WTC11 (cell line): ENCODE results near the gene CPNE2. TPM values are rescaled to one million over a fixed set of nuclear protein-coding genes. Genes with fewer than 3 reads are reported as not detected.

Experiments used
- ATAC-seq: fragments of 200-7000 bp; cut with Tn5 transposase; 2 replicates; pipeline ENCODE4 v1.10.0; 2021; ENCODE audit warnings: mild to moderate bottlenecking, moderate library complexity
- CTCF ChIA-PET: fragments of 300-600 bp; sonication (Branson Sonifier 250); formaldehyde crosslinking; loops from one replicate; lab custom pipeline; 2021; ENCODE audit warnings: antibody characterized with exemption; lab: Charles Lee
- POLR2A ChIA-PET: fragments of 350-600 bp; sonication (Branson Sonifier 250); formaldehyde crosslinking; loops from one replicate; lab custom pipeline; 2021; ENCODE audit warnings: antibody characterized with exemption; lab: Charles Lee
- DNase-seq: peaks from one replicate; pipeline ENCODE4 v3.0.0; 2021; ENCODE audit warnings: low spot score
- H3K27ac Mint-ChIP-seq: 2 replicates; pipeline ENCODE4 v1.8.0; 2021; ENCODE audit warnings: mixed read lengths
- H3K27me3 Mint-ChIP-seq: 2 replicates; pipeline ENCODE4 v1.8.0; 2021; ENCODE audit warnings: low read depth, mild to moderate bottlenecking, moderate library complexity, mixed read lengths
- H3K36me3 Mint-ChIP-seq: 2 replicates; pipeline ENCODE4 v1.8.0; 2021; ENCODE audit warnings: mixed read lengths
- H3K4me1 Mint-ChIP-seq: 2 replicates; pipeline ENCODE4 v1.8.0; 2022; ENCODE audit warnings: mixed read lengths
- H3K4me3 Mint-ChIP-seq: 2 replicates; pipeline ENCODE4 v1.8.0; 2021; ENCODE audit warnings: mild to moderate bottlenecking, moderate library complexity, mixed read lengths
- H3K9me3 Mint-ChIP-seq: 2 replicates; pipeline ENCODE4 v1.8.0; 2021; ENCODE audit warnings: mixed read lengths
- ATF2 ChIP-seq: sonication (generic); formaldehyde crosslinking; IDR thresholded peaks from 2 replicates; pipeline ENCODE4 v1.8.1; 2022; ENCODE audit warnings: low read depth, missing genetic modification reagents, borderline replicate concordance
- ERG ChIP-seq: fragments of 250-450 bp; sonication (Bioruptor Pico); IDR thresholded peaks from 2 replicates; pipeline ENCODE4 v1.8.0; 2021; ENCODE audit warnings: mild to moderate bottlenecking
- FOXJ3 ChIP-seq: sonication (generic); formaldehyde crosslinking; IDR thresholded peaks from 2 replicates; pipeline ENCODE4 v1.9.0; 2021; ENCODE audit warnings: missing genetic modification reagents, mild to moderate bottlenecking, borderline replicate concordance
- HMGA2 ChIP-seq: fragments of 250-450 bp; sonication (Bioruptor Pico); IDR thresholded peaks from 2 replicates; pipeline ENCODE4 v1.4.0; 2021; ENCODE audit warnings: mild to moderate bottlenecking, moderate library complexity
- IRF2 ChIP-seq: sonication (generic); formaldehyde crosslinking; IDR thresholded peaks from 2 replicates; pipeline ENCODE4 v1.8.0; 2022; ENCODE audit warnings: low read depth, missing genetic modification reagents, borderline replicate concordance
- MXD4 ChIP-seq: fragments of 250-450 bp; sonication (Bioruptor Pico); IDR thresholded peaks from 2 replicates; pipeline ENCODE4 v1.8.0; 2021; ENCODE audit warnings: mild to moderate bottlenecking, moderate library complexity, borderline replicate concordance
- NR1H2 ChIP-seq: sonication (generic); formaldehyde crosslinking; IDR thresholded peaks from 2 replicates; pipeline ENCODE4 v1.9.0; 2021; ENCODE audit warnings: mild to moderate bottlenecking, moderate library complexity, missing genetic modification reagents
- SMAD4 ChIP-seq: sonication (generic); formaldehyde crosslinking; IDR thresholded peaks from 2 replicates; pipeline ENCODE4 v1.8.0; 2022; ENCODE audit warnings: mild to moderate bottlenecking, missing genetic modification reagents
- SOX15 ChIP-seq: fragments of 250-450 bp; sonication (Bioruptor Pico); IDR thresholded peaks from 2 replicates; pipeline ENCODE4 v1.9.0; 2021; ENCODE audit warnings: mild to moderate bottlenecking
- ZNF219 ChIP-seq: sonication (generic); formaldehyde crosslinking; IDR thresholded peaks from 2 replicates; pipeline ENCODE4 v1.8.0; 2023; ENCODE audit warnings: missing genetic modification reagents, mild to moderate bottlenecking, borderline replicate concordance
- ZNF263 ChIP-seq: sonication (generic); formaldehyde crosslinking; IDR thresholded peaks from 2 replicates; pipeline ENCODE4 v1.8.1; 2022; ENCODE audit warnings: low read depth, mild to moderate bottlenecking, moderate library complexity, missing genetic modification reagents
- ZNF281 ChIP-seq: sonication (generic); formaldehyde crosslinking; IDR thresholded peaks from 2 replicates; pipeline ENCODE4 v1.8.0; 2023; ENCODE audit warnings: mild to moderate bottlenecking, missing genetic modification reagents
- ZNF317 ChIP-seq: sonication (generic); formaldehyde crosslinking; IDR thresholded peaks from 2 replicates; pipeline ENCODE4 v1.8.1; 2023; ENCODE audit warnings: low read depth, mild to moderate bottlenecking, moderate library complexity, missing genetic modification reagents, borderline replicate concordance
- ZNF532 ChIP-seq: fragments of 250-450 bp; sonication (Bioruptor Pico); IDR thresholded peaks from 2 replicates; pipeline ENCODE4 v1.9.0; 2021; ENCODE audit warnings: mild to moderate bottlenecking, borderline replicate concordance
- total RNA-seq: library from RNA; stranded (reverse); gene quantifications from 3 replicates; pipeline ENCODE4 v1.2.3, GENCODE V29; 2021

Gene CPNE2
- total RNA-seq, 1 experiment from 2014 or later: 14.0 TPM

GRCh38 chr16:57100445-57100844 lies 8.1 kb downstream of the CPNE2 start:
- peaks cover 46% of the 10 kb centered on the region for H3K4me1 Mint-ChIP-seq
- H3K27ac Mint-ChIP-seq: no peak overlapping the region
- H3K36me3 Mint-ChIP-seq: no peaks in the 10 kb centered on the region
- ATAC-seq (no peak), DNase-seq (no peak)
- CTCF ChIA-PET: interaction anchor here (1.3 to 8.2 kb wide), 3 partner anchors 8 to 52 kb away, joined by 4 to 68 read pairs (median 7); partner anchors contain the start of gene CPNE2
- POLR2A ChIA-PET: no interaction called here
- H3K4me3 Mint-ChIP-seq: no peak overlapping the region
- no peaks in the 10 kb centered on the region for H3K27me3 Mint-ChIP-seq
- no peak for TF ChIP-seq HMGA2 (CRISPR knock-in tag)
- no peak for TF ChIP-seq ZNF317 (CRISPR knock-in tag)
- TF ChIP-seq FOXJ3 (CRISPR knock-in tag): no peak
- no peak for TF ChIP-seq ZNF281 (CRISPR knock-in tag)
- TF ChIP-seq ZNF532: no peak
- no peak for TF ChIP-seq IRF2 (CRISPR knock-in tag)
- TF ChIP-seq ZNF219 (CRISPR knock-in tag): no peak
- no peak for TF ChIP-seq MXD4 (CRISPR knock-in tag)
- no peak for TF ChIP-seq NR1H2 (CRISPR knock-in tag)
- no peak for TF ChIP-seq SOX15 (CRISPR knock-in tag)
- TF ChIP-seq ATF2 (CRISPR knock-in tag): no peak
- no peak for TF ChIP-seq ERG (CRISPR knock-in tag)
- TF ChIP-seq ZNF263: no peak
- TF ChIP-seq SMAD4 (CRISPR knock-in tag): no peak
- no peaks in the 10 kb centered on the region for H3K9me3 Mint-ChIP-seq
